Measurements from ENCODE around the gene PRC1. TPM values are rescaled to one million over a fixed set of nuclear protein-coding genes. Genes with fewer than 3 reads are reported as not detected.

Gene PRC1
- total and polyA plus RNA-seq, 2 of the 13 experiments (the other 11 are each of a cell fraction or from before 2014, with no cell fraction given) = 137 to 162 TPM

DNA sequence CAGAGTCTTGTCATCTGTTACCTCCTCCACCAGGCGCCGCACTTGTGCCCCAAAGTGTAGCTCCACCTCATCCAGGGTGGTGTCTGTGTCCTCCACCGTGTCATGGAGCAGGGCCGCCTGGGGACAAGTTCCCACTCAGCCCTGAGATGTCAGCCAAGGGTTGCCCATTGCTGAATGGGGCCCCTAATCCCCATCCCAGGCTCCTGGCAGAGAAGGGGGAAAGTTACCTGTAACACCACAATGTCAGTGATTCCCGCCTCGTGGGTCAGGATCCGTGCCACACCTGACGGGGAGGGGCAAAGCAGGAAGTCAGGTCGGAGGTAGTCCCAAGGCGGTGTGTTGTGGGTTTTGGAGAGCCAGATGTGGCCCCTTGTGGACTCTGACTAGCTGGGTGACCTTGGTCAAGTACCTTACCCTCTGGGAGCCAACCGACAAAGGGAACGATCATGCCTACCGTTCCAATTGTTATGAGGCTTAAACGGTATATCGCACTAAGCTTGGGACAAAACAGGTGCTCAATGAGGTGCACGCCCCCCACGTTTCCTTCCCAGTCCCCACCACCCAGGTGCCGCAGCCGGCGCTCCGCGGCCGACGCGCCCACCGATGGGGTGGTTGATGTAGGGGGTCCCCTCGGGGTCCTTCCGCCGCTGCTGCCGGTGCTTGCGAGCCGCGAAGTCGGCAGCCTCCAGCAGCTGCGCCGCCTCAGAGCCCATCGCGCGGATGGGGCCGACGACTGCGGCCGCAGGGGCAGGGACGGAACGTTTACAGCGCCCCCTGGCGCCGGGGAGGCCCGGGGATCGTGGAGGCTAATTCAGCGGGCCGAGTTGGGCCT is 62.3 kb downstream of the PRC1 start, which contains the start of gene HDDC3 (continued):
- 0 out of 2 replicates have a peak, but pooled peaks have one; percentile 24 for TF ChIP-seq ZFP37 (CRISPR knock-in tag; IDR thresholded peaks at IDR 0.05; ENCODE audit: borderline replicate concordance)
- peak; percentile 49; the same call in 1 of the 2 replicates for TF ChIP-seq MEIS2 (CRISPR knock-in tag; IDR thresholded peaks at IDR 0.05)
- TF ChIP-seq KMT2B (CRISPR knock-in tag; IDR thresholded peaks at IDR 0.05) = peak; percentile 22; the same call in 1 of the 2 replicates
- peak; percentile 65; the same call in 1 of the 2 replicates for TF ChIP-seq MIXL1 (CRISPR knock-in tag; IDR thresholded peaks at IDR 0.05)
- TF ChIP-seq, protein P1, sequence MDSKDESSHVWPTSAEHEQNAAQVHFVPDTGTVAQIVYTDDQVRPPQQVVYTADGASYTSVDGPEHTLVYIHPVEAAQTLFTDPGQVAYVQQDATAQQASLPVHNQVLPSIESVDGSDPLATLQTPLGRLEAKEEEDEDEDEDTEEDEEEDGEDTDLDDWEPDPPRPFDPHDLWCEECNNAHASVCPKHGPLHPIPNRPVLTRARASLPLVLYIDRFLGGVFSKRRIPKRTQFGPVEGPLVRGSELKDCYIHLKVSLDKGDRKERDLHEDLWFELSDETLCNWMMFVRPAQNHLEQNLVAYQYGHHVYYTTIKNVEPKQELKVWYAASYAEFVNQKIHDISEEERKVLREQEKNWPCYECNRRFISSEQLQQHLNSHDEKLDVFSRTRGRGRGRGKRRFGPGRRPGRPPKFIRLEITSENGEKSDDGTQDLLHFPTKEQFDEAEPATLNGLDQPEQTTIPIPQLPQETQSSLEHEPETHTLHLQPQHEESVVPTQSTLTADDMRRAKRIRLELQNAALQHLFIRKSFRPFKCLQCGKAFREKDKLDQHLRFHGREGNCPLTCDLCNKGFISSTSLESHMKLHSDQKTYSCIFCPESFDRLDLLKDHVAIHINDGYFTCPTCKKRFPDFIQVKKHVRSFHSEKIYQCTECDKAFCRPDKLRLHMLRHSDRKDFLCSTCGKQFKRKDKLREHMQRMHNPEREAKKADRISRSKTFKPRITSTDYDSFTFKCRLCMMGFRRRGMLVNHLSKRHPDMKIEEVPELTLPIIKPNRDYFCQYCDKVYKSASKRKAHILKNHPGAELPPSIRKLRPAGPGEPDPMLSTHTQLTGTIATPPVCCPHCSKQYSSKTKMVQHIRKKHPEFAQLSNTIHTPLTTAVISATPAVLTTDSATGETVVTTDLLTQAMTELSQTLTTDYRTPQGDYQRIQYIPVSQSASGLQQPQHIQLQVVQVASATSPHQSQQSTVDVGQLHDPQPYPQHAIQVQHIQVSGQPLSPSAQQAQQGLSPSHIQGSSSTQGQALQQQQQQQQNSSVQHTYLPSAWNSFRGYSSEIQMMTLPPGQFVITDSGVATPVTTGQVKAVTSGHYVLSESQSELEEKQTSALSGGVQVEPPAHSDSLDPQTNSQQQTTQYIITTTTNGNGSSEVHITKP (CRISPR knock-in tag; IDR thresholded peaks at IDR 0.05; ENCODE audit: low read depth) = 0 out of 2 replicates have a peak, but pooled peaks have one; percentile 31
- TF ChIP-seq ZNF510 (CRISPR knock-in tag; IDR thresholded peaks at IDR 0.05; ENCODE audit: low read depth) = no peak; the same call in 1 of the 2 replicates
- peak; percentile 85 for TF ChIP-seq KMT2A (CRISPR knock-in tag; IDR thresholded peaks at IDR 0.05)
- peak; percentile 79; the same call in 1 of the 2 replicates for TF ChIP-seq GLI4 (CRISPR knock-in tag; IDR thresholded peaks at IDR 0.05; ENCODE audit: borderline replicate concordance)
- 0 out of 2 replicates have a peak, but pooled peaks have one; percentile 32 for TF ChIP-seq ZNF713 (CRISPR knock-in tag; IDR thresholded peaks at IDR 0.05)
- peak; percentile 92 for TF ChIP-seq GATAD1 (CRISPR knock-in tag; IDR thresholded peaks at IDR 0.05)
- TF ChIP-seq SRSF4 (IDR thresholded peaks at IDR 0.05; ENCODE audit: low read depth, low read length, poor library complexity, severe bottlenecking) = no peak
- TF ChIP-seq, protein P2, sequence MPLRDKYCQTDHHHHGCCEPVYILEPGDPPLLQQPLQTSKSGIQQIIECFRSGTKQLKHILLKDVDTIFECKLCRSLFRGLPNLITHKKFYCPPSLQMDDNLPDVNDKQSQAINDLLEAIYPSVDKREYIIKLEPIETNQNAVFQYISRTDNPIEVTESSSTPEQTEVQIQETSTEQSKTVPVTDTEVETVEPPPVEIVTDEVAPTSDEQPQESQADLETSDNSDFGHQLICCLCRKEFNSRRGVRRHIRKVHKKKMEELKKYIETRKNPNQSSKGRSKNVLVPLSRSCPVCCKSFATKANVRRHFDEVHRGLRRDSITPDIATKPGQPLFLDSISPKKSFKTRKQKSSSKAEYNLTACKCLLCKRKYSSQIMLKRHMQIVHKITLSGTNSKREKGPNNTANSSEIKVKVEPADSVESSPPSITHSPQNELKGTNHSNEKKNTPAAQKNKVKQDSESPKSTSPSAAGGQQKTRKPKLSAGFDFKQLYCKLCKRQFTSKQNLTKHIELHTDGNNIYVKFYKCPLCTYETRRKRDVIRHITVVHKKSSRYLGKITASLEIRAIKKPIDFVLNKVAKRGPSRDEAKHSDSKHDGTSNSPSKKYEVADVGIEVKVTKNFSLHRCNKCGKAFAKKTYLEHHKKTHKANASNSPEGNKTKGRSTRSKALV (CRISPR knock-in tag; IDR thresholded peaks at IDR 0.05) = peak; percentile 84; the same call in 1 of the 2 replicates
- peak; percentile 67 for TF ChIP-seq PHF20 (CRISPR knock-in tag; IDR thresholded peaks at IDR 0.05)
- no peak for TF ChIP-seq ZNF816 (CRISPR knock-in tag; IDR thresholded peaks at IDR 0.05; ENCODE audit: borderline replicate concordance)
- TF ChIP-seq ZNF775 (CRISPR knock-in tag; IDR thresholded peaks at IDR 0.05; ENCODE audit: borderline replicate concordance) = no peak
- 0 out of 2 replicates have a peak, but pooled peaks have one; percentile 56 for TF ChIP-seq CBX5 (CRISPR knock-in tag; IDR thresholded peaks at IDR 0.05; ENCODE audit: borderline replicate concordance)
- TF ChIP-seq, protein P3, sequence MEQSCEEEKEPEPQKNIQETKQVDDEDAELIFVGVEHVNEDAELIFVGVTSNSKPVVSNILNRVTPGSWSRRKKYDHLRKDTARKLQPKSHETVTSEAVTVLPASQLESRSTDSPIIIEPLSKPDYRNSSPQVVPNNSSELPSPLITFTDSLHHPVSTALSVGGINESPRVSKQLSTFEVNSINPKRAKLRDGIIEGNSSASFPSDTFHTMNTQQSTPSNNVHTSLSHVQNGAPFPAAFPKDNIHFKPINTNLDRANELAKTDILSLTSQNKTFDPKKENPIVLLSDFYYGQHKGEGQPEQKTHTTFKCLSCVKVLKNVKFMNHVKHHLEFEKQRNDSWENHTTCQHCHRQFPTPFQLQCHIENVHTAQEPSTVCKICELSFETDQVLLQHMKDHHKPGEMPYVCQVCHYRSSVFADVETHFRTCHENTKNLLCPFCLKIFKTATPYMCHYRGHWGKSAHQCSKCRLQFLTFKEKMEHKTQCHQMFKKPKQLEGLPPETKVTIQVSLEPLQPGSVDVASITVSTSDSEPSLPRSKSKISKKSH (CRISPR knock-in tag; IDR thresholded peaks at IDR 0.05; ENCODE audit: borderline replicate concordance) = peak; percentile 74; the same call in 1 of the 2 replicates
- peak; percentile 53; the same call in 1 of the 2 replicates for TF ChIP-seq SALL1 (CRISPR knock-in tag; IDR thresholded peaks at IDR 0.05)
- TF ChIP-seq NR2F6 (IDR thresholded peaks at IDR 0.05) = no peak
- peak; percentile 53; the same call in 1 of the 2 replicates for TF ChIP-seq NR2F6 (CRISPR knock-in tag; IDR thresholded peaks at IDR 0.05)

Measured in HepG2 (cell line).